NCI-H446 treated with DMSO at 0.1 percent for 48 hours (cell line): ENCODE data around the gene SORCS2.

Experiments used
- DNase-seq: peaks from one replicate; lab custom pipeline; 2025; lab: John Stamatoyannopoulos, UW

Gene SORCS2

GRCh38 chr4:7511525-7511924 is 319.2 kb downstream of the SORCS2 start:
- no peak for DNase-seq

GRCh38 chr4:7512428-7512827 is 320.1 kb downstream of the SORCS2 start:
- DNase-seq: no peak

- no peak for DNase-seq
Measured at GRCh38 chr4:7512946-7513345, 320.6 kb downstream of the SORCS2 start.

- DNase-seq: no peak
Measured at GRCh38 chr4:7513671-7514070, 321.3 kb downstream of the SORCS2 start.

- no peak for DNase-seq
Measured at GRCh38 chr4:7514281-7514680, 321.9 kb downstream of the SORCS2 start.

GRCh38 chr4:7514789-7515188 is 322.5 kb downstream of the SORCS2 start:
- no peak for DNase-seq

- DNase-seq: no peak
Measured at GRCh38 chr4:7515390-7515902, 323.1 kb downstream of the SORCS2 start.

GRCh38 chr4:7516096-7516772 is 323.9 kb downstream of the SORCS2 start:
- no peak for DNase-seq

- DNase-seq: no peak
Measured at GRCh38 chr4:7516773-7517144, 324.4 kb downstream of the SORCS2 start.

- no peak for DNase-seq
Measured at GRCh38 chr4:7518871-7519637, 326.7 kb downstream of the SORCS2 start.

GRCh38 chr4:7519638-7520376 is 327.5 kb downstream of the SORCS2 start:
- no peak for DNase-seq

GRCh38 chr4:7521666-7522065 is 329.3 kb downstream of the SORCS2 start:
- DNase-seq: no peak

- no peak for DNase-seq
Measured at GRCh38 chr4:7522452-7523220, 330.3 kb downstream of the SORCS2 start.

GRCh38 chr4:7523526-7523925 is 331.2 kb downstream of the SORCS2 start:
- DNase-seq: no peak

GRCh38 chr4:7524064-7524682 is 331.8 kb downstream of the SORCS2 start:
- DNase-seq: no peak

- DNase-seq: no peak
Measured at GRCh38 chr4:7524843-7525242, 332.5 kb downstream of the SORCS2 start.

GRCh38 chr4:7526491-7526890 is 334.2 kb downstream of the SORCS2 start:
- DNase-seq: no peak

- no peak for DNase-seq
Measured at GRCh38 chr4:7526929-7527535, 334.7 kb downstream of the SORCS2 start.

- no peak for DNase-seq
Measured at GRCh38 chr4:7529368-7530080, 337.2 kb downstream of the SORCS2 start.

GRCh38 chr4:7530082-7530481 is 337.7 kb downstream of the SORCS2 start:
- DNase-seq: no peak
